H1 (cell line): Measurements from ENCODE around the gene EGFR. TPM values are rescaled to one million over a fixed set of nuclear protein-coding genes. Genes with fewer than 3 reads are reported as not detected.

Experiments used
- CTCF ChIA-PET: fragments of 300-600 bp; sonication (Branson Sonifier 250); formaldehyde crosslinking; loops from one replicate; lab custom pipeline; 2021; ENCODE audit not compliant: partially characterized antibody; lab: Charles Lee
- POLR2A ChIA-PET: fragments of 300-600 bp; sonication (Branson Sonifier 250); formaldehyde crosslinking; loops from one replicate; lab custom pipeline; 2021; ENCODE audit warnings: inconsistent platforms; ENCODE audit not compliant: partially characterized antibody; lab: Charles Lee
- DNase-seq, 2 experiments: peaks; one replicate each; pipeline versions ENCODE4 v3.0.0 to v3.0.0-alpha.2; 2010 to 2022; ENCODE audit warnings: low spot score in 2 of 2, low read depth in 1 of 2, mixed read lengths in 1 of 2
- FAIRE-seq: peaks from 2 replicates; lab custom pipeline; 2011; peaks lifted over from hg19 to GRCh38; lab: Jason Lieb, UNC
- H2AFZ ChIP-seq: 2 replicates; pipeline ENCODE4 v1.8.1; 2012; ENCODE audit warnings: low read length, inconsistent platforms
- H2AK5ac ChIP-seq: 2 replicates; pipeline ENCODE4 v1.6.1; 2013; ENCODE audit warnings: low read depth, low read length
- H2BK120ac ChIP-seq: replicated peaks from 2 replicates; pipeline ENCODE3; 2013; ENCODE audit warnings: low read depth, low read length, inconsistent platforms
- H2BK12ac ChIP-seq: 2 replicates; pipeline ENCODE4 v1.6.1; 2013; ENCODE audit warnings: low read depth, low read length
- H2BK15ac ChIP-seq: 2 replicates; pipeline ENCODE4 v1.6.1; 2013; ENCODE audit warnings: low read length
- H2BK20ac ChIP-seq: 2 replicates; pipeline ENCODE4 v1.6.1; 2013; ENCODE audit warnings: low read length
- H2BK5ac ChIP-seq: 2 replicates; pipeline ENCODE4 v1.6.1; 2013; ENCODE audit warnings: low read depth, low read length
- H3K14ac ChIP-seq: 2 replicates; pipeline ENCODE4 v1.6.1; 2013; ENCODE audit warnings: inconsistent platforms; ENCODE audit not compliant: insufficient read length
- H3K18ac ChIP-seq: 2 replicates; pipeline ENCODE4 v1.6.1; 2013; ENCODE audit warnings: low read length; ENCODE audit errors: extremely low read depth
- H3K23ac ChIP-seq: 2 replicates; pipeline ENCODE4 v1.6.1; 2013; ENCODE audit warnings: inconsistent platforms; ENCODE audit not compliant: insufficient read length
- H3K23me2 ChIP-seq: 2 replicates; pipeline ENCODE4 v1.6.1; 2013; ENCODE audit warnings: low read depth, low read length
- H3K27ac ChIP-seq: 2 replicates; pipeline ENCODE4 v1.6.1; 2011; ENCODE audit warnings: low read depth, low read length, inconsistent platforms
- H3K27me3 ChIP-seq, 4 experiments: replicated peaks in 1 of 4; 1 replicate in 1 of 4; 2 replicates in 3 of 4; pipeline versions ENCODE4 v1.6.1 to v1.8.1; 2011 to 2013; ENCODE audit warnings: low read length in 3 of 4, mild to moderate bottlenecking in 3 of 4, inconsistent platforms in 2 of 4, mixed read lengths in 2 of 4, moderate library complexity in 1 of 4; ENCODE audit not compliant: control insufficient read depth in 3 of 4, insufficient read depth in 3 of 4; ENCODE audit errors: extremely low read depth in 1 of 4
- H3K36me3 ChIP-seq, 4 experiments: 2 replicates each; pipeline versions ENCODE4 v1.6.1 to v1.8.1; 2011 to 2013; ENCODE audit warnings: mild to moderate bottlenecking in 4 of 4, low read length in 3 of 4, moderate library complexity in 2 of 4, control low read depth in 1 of 4, inconsistent platforms in 1 of 4; ENCODE audit not compliant: insufficient read depth in 4 of 4, control insufficient read depth in 2 of 4
- H3K4ac ChIP-seq: replicated peaks from 2 replicates; pipeline ENCODE3; 2013; ENCODE audit warnings: low read length, low read depth, mixed read lengths, inconsistent platforms; ENCODE audit not compliant: insufficient read length
- H3K4me1 ChIP-seq, 4 experiments: replicated peaks in 1 of 4; 1 replicate in 1 of 4; 2 replicates in 3 of 4; pipeline versions ENCODE4 v1.6.1 to v1.8.1; 2011 to 2013; ENCODE audit warnings: low read length in 3 of 4, inconsistent platforms in 2 of 4, mixed read lengths in 1 of 4; ENCODE audit not compliant: insufficient read depth in 4 of 4, control insufficient read depth in 3 of 4
- H3K4me2 ChIP-seq, 2 experiments: 2 replicates each; pipeline versions ENCODE4 v1.6.1 to v1.8.1; 2011 to 2013; ENCODE audit warnings: low read depth in 2 of 2, low read length in 2 of 2, control low read depth in 1 of 2, inconsistent platforms in 1 of 2, mild to moderate bottlenecking in 1 of 2; ENCODE audit not compliant: insufficient read depth in 1 of 2
- H3K4me3 ChIP-seq, 4 experiments: fragments of 200-600, 300-600 bp in 1 of 4; sonication (generic), shearing (Covaris generic), sonication (Bioruptor Twin) in 1 of 4; 2 replicates each; pipeline versions ENCODE4 v1.5.1 to v1.8.1; 2011 to 2016; ENCODE audit warnings: low read length in 4 of 4, low read depth in 3 of 4, control low read depth in 2 of 4, inconsistent platforms in 2 of 4, mild to moderate bottlenecking in 2 of 4, mixed read lengths in 1 of 4, moderate library complexity in 1 of 4; ENCODE audit not compliant: insufficient read depth in 2 of 4; ENCODE audit errors: extremely low read depth in 1 of 4
- H3K56ac ChIP-seq: replicated peaks from 2 replicates; pipeline ENCODE3; 2013; ENCODE audit warnings: low read depth, mild to moderate bottlenecking, mixed read lengths, low read length, inconsistent platforms; ENCODE audit not compliant: insufficient read length
- H3K79me1 ChIP-seq: 2 replicates; pipeline ENCODE4 v1.6.1; 2013; ENCODE audit warnings: low read depth, low read length, control low read depth
- H3K79me2 ChIP-seq, 2 experiments: 2 replicates each; pipeline versions ENCODE4 v1.6.1 to v1.8.1; 2012 to 2013; ENCODE audit warnings: low read length in 2 of 2, mild to moderate bottlenecking in 2 of 2, inconsistent platforms in 1 of 2; ENCODE audit not compliant: insufficient read depth in 2 of 2, control insufficient read depth in 1 of 2
- H3K9ac ChIP-seq, 4 experiments: replicated peaks in 1 of 4; 1 replicate in 1 of 4; 2 replicates in 3 of 4; pipeline versions ENCODE4 v1.6.1 to v1.8.1; 2011 to 2013; ENCODE audit warnings: low read depth in 3 of 4, low read length in 3 of 4, control low read depth in 2 of 4, mild to moderate bottlenecking in 2 of 4, moderate library complexity in 2 of 4, inconsistent platforms in 1 of 4; ENCODE audit errors: extremely low read depth in 1 of 4
- H3K9me3 ChIP-seq, 2 experiments: 2 replicates each; pipeline versions ENCODE4 v1.6.1 to v1.8.1; 2012 to 2013; ENCODE audit warnings: mild to moderate bottlenecking in 2 of 2, moderate library complexity in 2 of 2, control low read depth in 1 of 2, inconsistent platforms in 1 of 2, low read depth in 1 of 2, low read length in 1 of 2, mixed read lengths in 1 of 2; ENCODE audit not compliant: insufficient read depth in 2 of 2
- H4K20me1 ChIP-seq, 2 experiments: replicated peaks in 1 of 2; 2 replicates each; pipeline versions ENCODE3 to v1.8.1; 2011 to 2013; ENCODE audit warnings: inconsistent platforms in 2 of 2, low read length in 2 of 2, mild to moderate bottlenecking in 1 of 2; ENCODE audit not compliant: insufficient read depth in 2 of 2, control insufficient read depth in 1 of 2
- H4K5ac ChIP-seq: 2 replicates; pipeline ENCODE4 v1.6.1; 2013; ENCODE audit warnings: low read length, low read depth, mixed read lengths, inconsistent platforms; ENCODE audit not compliant: insufficient read length
- H4K8ac ChIP-seq: 2 replicates; pipeline ENCODE4 v1.8.0; 2013; ENCODE audit warnings: mild to moderate bottlenecking, moderate library complexity, low read length, inconsistent platforms; ENCODE audit not compliant: insufficient read depth; ENCODE audit errors: extremely low read depth
- H4K91ac ChIP-seq: replicated peaks from 2 replicates; pipeline ENCODE3; 2013; ENCODE audit warnings: low read length, mixed read lengths, inconsistent platforms; ENCODE audit not compliant: insufficient read length
- EZH2 ChIP-seq: fragments of 200-600 bp; sonication (generic); IDR thresholded peaks from 2 replicates; pipeline ENCODE4 v1.7.1; 2012; ENCODE audit warnings: low read depth, mild to moderate bottlenecking, moderate library complexity, low read length, inconsistent platforms; ENCODE audit not compliant: severe bottlenecking
- PHF8 ChIP-seq: fragments of 200-600 bp; sonication (generic); conservative IDR thresholded peaks from 2 replicates; pipeline ENCODE4 v1.7.1; 2012; ENCODE audit warnings: low read depth, mild to moderate bottlenecking, inconsistent platforms, low read length, moderate library complexity
- RBBP5 ChIP-seq: IDR thresholded peaks from 2 replicates; pipeline ENCODE4 v1.7.1; 2012; ENCODE audit warnings: low read depth, mild to moderate bottlenecking, inconsistent platforms, low read length, moderate library complexity, borderline replicate concordance
- TCF12 ChIP-seq: IDR thresholded peaks from 2 replicates; pipeline ENCODE4 v1.6.1; 2011; ENCODE audit warnings: low read depth, mild to moderate bottlenecking, low read length
- TEAD4 ChIP-seq: IDR thresholded peaks from 2 replicates; pipeline ENCODE4 v1.6.1; 2012; ENCODE audit warnings: low read depth, low read length, inconsistent platforms, mixed read lengths
- WGBS, 2 experiments: shearing (Covaris generic) in 1 of 2; methylation state at CpG; one replicate each; pipeline versions ENCODE4 v1.1.6 to v1.1.7; 2013 to 2015; ENCODE audit warnings: low lambda C conversion rate in 2 of 2, mixed read lengths in 2 of 2, inconsistent platforms in 1 of 2, low coverage in 1 of 2, missing lambda C conversion rate in 1 of 2; ENCODE audit not compliant: insufficient replicate concordance in 2 of 2, insufficient coverage in 1 of 2, insufficient read length in 1 of 2; ENCODE audit errors: extremely low coverage in 1 of 2, missing lambda C conversion rate in 1 of 2; 5-methylcytosine and 5-hydroxymethylcytosine counted together
- polyA plus RNA-seq, 7 experiments: library from polyadenylated mRNA; depleted of rRNA in 3 of 7; stranded (reverse) in 5 of 7; unstranded in 2 of 7; fragments of >200 nt in 5 of 7; fragments of 200-250 nt in 2 of 7; gene quantifications; 1 replicate in 5 of 7; 2 replicates in 1 of 7; 4 replicates in 1 of 7; pipeline versions ENCODE4 v1.2.1 to v1.2.3, GENCODE V29; 2011 to 2013; ENCODE audit warnings: missing spikeins in 2 of 7, mixed read lengths in 2 of 7
- total RNA-seq: library from RNA; stranded (reverse); fragmentation: NEBNext Ultra II Directional; extraction: Animal tissue kit (Norgen Biotek cat#: 25700); gene quantifications from 2 replicates; pipeline ENCODE4 v1.2.1, GENCODE V29; 2021

Gene EGFR
- total and polyA plus RNA-seq, 2 of the 8 experiments (the other 6 are each of a cell fraction or from before 2014, with no cell fraction given) = 1.9 to 5.8 TPM

DNA sequence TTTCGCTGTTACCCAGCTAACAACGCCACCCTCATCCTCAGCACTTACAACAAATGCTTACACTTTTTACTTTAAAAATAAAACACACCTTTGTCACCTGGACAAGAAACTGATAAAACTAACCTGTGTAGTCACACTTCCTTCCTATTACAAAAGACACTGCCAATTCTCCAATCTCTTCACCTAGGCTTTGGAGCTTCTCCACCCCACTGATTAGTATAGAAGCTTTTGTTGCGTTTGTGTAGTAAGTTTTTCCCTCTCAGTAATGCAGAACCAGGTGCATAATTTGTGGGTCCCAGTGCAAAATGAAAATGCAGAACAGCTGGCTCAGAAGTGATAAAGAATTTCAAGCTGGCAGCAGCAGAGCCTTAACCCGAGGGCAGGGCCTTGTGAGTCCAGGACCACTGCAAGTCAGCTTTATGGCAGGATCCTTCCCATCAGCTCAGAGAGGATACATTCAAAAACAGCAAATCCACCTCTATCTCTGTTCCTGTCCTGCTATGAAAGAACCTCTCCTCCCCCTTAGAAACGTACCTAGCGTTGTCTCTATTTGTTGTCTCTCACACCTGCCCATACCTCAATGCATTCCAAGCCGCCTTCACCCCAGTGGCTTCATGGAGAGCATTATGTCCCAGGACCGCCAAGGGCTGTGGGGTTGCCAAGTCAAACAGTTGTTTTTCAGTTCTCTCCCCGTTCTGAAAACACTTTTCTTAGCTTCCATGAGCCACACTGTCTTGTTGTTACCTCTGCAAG, 40.3 kb upstream of the EGFR start:
- no peak overlapping the region for H3K56ac ChIP-seq
- no peak overlapping the region for H3K27ac ChIP-seq
- no peak overlapping the region for H3K14ac ChIP-seq
- ChIA-PET POLR2A (no interaction called here), CTCF (interaction anchor here (0.8 to 1.1 kb wide), 2 partner anchors 272 to 276 kb away, joined by 3 read pairs; no protein-coding TSS in a partner anchor)
- FAIRE-seq (no peak), DNase-seq (no peak)
- TF ChIP-seq EZH2 (no peak), TEAD4 (peak; percentile 57; the same call in 1 of the 2 replicates), PHF8 (no peak), RBBP5 (no peak), TCF12 (0 out of 2 replicates have a peak, but pooled peaks have one; percentile 65)
- no peaks in the 10 kb centered on the region for H3K23me2 ChIP-seq
- no peak overlapping the region for H2BK120ac ChIP-seq
- H3K79me2 ChIP-seq = no peaks in the 10 kb centered on the region
- no peak overlapping the region for H3K9ac ChIP-seq
- H2BK5ac ChIP-seq = no peak overlapping the region
- no peak overlapping the region for H4K8ac ChIP-seq
- no peaks in the 10 kb centered on the region for H3K36me3 ChIP-seq
- no peaks in the 10 kb centered on the region for H3K79me1 ChIP-seq
- no peak overlapping the region for H3K18ac ChIP-seq
- peak overlapping the region; percentile 65 for H2AFZ ChIP-seq
- H3K9me3 ChIP-seq = no peaks in the 10 kb centered on the region
- WGBS, 2 experiments = 85% methylated on average over 9 of the region's 9 CpGs; no CpG with 5 or more reads in 1 of the 2 experiments
- H2BK12ac ChIP-seq = no peak overlapping the region
- no peaks in the 10 kb centered on the region for H4K20me1 ChIP-seq
- H2AK5ac ChIP-seq = no peak overlapping the region
- H3K23ac ChIP-seq = no peak overlapping the region
- no peak overlapping the region for H3K4me3 ChIP-seq
- no peak overlapping the region for H3K4me2 ChIP-seq
- H2BK15ac ChIP-seq = no peak overlapping the region
- H4K91ac ChIP-seq = no peak overlapping the region
- peaks cover 0 to 3% (median 0%) of the 10 kb centered on the region in 4 experiments; a peak in 2 of 7 replicates for H3K4me1 ChIP-seq
- H4K5ac ChIP-seq = no peak overlapping the region
- no peak overlapping the region for H2BK20ac ChIP-seq
- no peak overlapping the region for H3K4ac ChIP-seq
- H3K27me3 ChIP-seq = no peaks in the 10 kb centered on the region
